Kidney (tissue), 14 donors: ENCODE measurements around the gene PAEP. TPM values are rescaled to one million over a fixed set of nuclear protein-coding genes. Genes with fewer than 3 reads are reported as not detected.

ENCODE experiments used
- DNase-seq, 5 donors: peaks; one replicate each; pipeline ENCODE4 v3.0.0-alpha.2; 2013 to 2020
- FAIRE-seq: peaks from 2 replicates; lab custom pipeline; 2012; peaks lifted over from hg19 to GRCh38; lab: Jason Lieb, UNC
- H3K27ac ChIP-seq, 2 donors: one replicate each; pipeline ENCODE4 v1.7.0; 2013; ENCODE audit warnings: low read depth in 2 of 2, low read length in 2 of 2, inconsistent platforms in 1 of 2
- H3K27me3 ChIP-seq: one replicate; pipeline ENCODE4 v1.7.1; 2013; ENCODE audit warnings: low read length, inconsistent platforms; ENCODE audit not compliant: control insufficient read depth, insufficient read depth
- H3K36me3 ChIP-seq, 3 donors: one replicate each; pipeline versions ENCODE4 v1.7.0 to v1.7.1; 2013; ENCODE audit warnings: low read length in 3 of 3, control low read depth in 1 of 3, inconsistent platforms in 1 of 3; ENCODE audit not compliant: insufficient read depth in 3 of 3, control insufficient read depth in 2 of 3
- H3K4me1 ChIP-seq, 3 donors: one replicate each; pipeline versions ENCODE4 v1.7.0 to v1.7.1; 2013; ENCODE audit warnings: low read length in 3 of 3, inconsistent platforms in 1 of 3, low read depth in 1 of 3; ENCODE audit not compliant: control insufficient read depth in 2 of 3, insufficient read depth in 2 of 3
- H3K4me3 ChIP-seq, 3 donors: one replicate each; pipeline versions ENCODE4 v1.7.0 to v1.8.1; 2013; ENCODE audit warnings: low read length in 3 of 3, control low read depth in 1 of 3, inconsistent platforms in 1 of 3
- H3K9ac ChIP-seq, 3 donors: one replicate each; pipeline versions ENCODE4 v1.7.0 to v1.7.1; 2013; ENCODE audit warnings: low read length in 3 of 3, control low read depth in 1 of 3, inconsistent platforms in 1 of 3
- H3K9me3 ChIP-seq, 3 donors: one replicate each; pipeline versions ENCODE4 v1.7.0 to v1.7.1; 2013; ENCODE audit warnings: low read length in 3 of 3, control low read depth in 1 of 3, inconsistent platforms in 1 of 3; ENCODE audit not compliant: control insufficient read depth in 2 of 3, insufficient read depth in 1 of 3
- CTCF ChIP-seq: IDR thresholded peaks from 3 replicates; pipeline ENCODE4 v1.5.1; 2012; ENCODE audit warnings: mild to moderate bottlenecking, moderate library complexity, borderline replicate concordance; ENCODE audit not compliant: insufficient read depth; ENCODE audit errors: extremely low read depth
- intact Hi-C: fragments of 100-400 bp; cut with DNase I; formaldehyde crosslinking; loops from one replicate; pipeline ENCODE4 v1.11.1; 2022
- polyA plus RNA-seq: library from polyadenylated mRNA; stranded (reverse); fragments of 350-450 nt; fragmentation: Illumina TruSeq; extraction: RNeasy Lipid Tissue Mini Kit (QIAGEN cat#74804); gene quantifications from one replicate; pipeline ENCODE4 v1.2.3, GENCODE V29; 2014; ENCODE audit warnings: low read depth, low replicate concordance; ENCODE audit not compliant: insufficient read depth
- total RNA-seq: library from RNA; stranded (reverse); fragmentation: NEBNext Ultra II Directional; extraction: Animal tissue kit (Norgen Biotek cat#: 25700); gene quantifications from one replicate; pipeline ENCODE4 v1.2.1, GENCODE V29; 2021
- donor health status: control.
- donor health status: control.
- donor health status: control.
- donor health status: control.
- donor health status: control.
- donor health status: DM: yes; HTN: yes; CAD: no.
- donor health status: Normal renal cell carcinoma (clear cell type).

PAEP gene
- total and polyA plus RNA-seq, 2 donors from 2014 or later = not detected

- Histone ChIP-seq H3K9me3 (no peaks in the 10 kb centered on the region), H3K36me3 (no peaks in the 10 kb centered on the region), H3K9ac (no peak overlapping the region), H3K4me1 (no peaks in the 10 kb centered on the region), H3K4me3 (no peak overlapping the region), H3K27me3 (no peaks in the 10 kb centered on the region), H3K27ac (no peak overlapping the region)
- no peak for FAIRE-seq
- no peak for DNase-seq
- intact Hi-C loops = no loop called here
- TF ChIP-seq CTCF = no peak
Observed at GRCh38 chr9:135579889-135580660, 18.5 kb downstream of the PAEP start.

GRCh38 chr9:135580664-135581380 is 19.3 kb downstream of the PAEP start:
- DNase-seq = no peak
- Histone ChIP-seq H3K36me3 (no peaks in the 10 kb centered on the region), H3K27ac (no peak overlapping the region), H3K9ac (no peak overlapping the region), H3K4me1 (no peaks in the 10 kb centered on the region), H3K27me3 (no peaks in the 10 kb centered on the region), H3K4me3 (no peak overlapping the region), H3K9me3 (no peaks in the 10 kb centered on the region)
- FAIRE-seq = no peak
- TF ChIP-seq CTCF = no peak
- intact Hi-C loops = no loop called here

GRCh38 chr9:135581636-135582426 is 20.3 kb downstream of the PAEP start:
- FAIRE-seq (no peak), DNase-seq (no peak)
- Histone ChIP-seq H3K4me3 (no peak overlapping the region), H3K36me3 (no peaks in the 10 kb centered on the region), H3K27me3 (no peaks in the 10 kb centered on the region), H3K9ac (no peak overlapping the region), H3K9me3 (no peaks in the 10 kb centered on the region), H3K27ac (no peak overlapping the region), H3K4me1 (no peaks in the 10 kb centered on the region)
- TF ChIP-seq CTCF = no peak
- intact Hi-C loops = no loop called here
